ENCODE results near the gene EBF3.

DNA sequence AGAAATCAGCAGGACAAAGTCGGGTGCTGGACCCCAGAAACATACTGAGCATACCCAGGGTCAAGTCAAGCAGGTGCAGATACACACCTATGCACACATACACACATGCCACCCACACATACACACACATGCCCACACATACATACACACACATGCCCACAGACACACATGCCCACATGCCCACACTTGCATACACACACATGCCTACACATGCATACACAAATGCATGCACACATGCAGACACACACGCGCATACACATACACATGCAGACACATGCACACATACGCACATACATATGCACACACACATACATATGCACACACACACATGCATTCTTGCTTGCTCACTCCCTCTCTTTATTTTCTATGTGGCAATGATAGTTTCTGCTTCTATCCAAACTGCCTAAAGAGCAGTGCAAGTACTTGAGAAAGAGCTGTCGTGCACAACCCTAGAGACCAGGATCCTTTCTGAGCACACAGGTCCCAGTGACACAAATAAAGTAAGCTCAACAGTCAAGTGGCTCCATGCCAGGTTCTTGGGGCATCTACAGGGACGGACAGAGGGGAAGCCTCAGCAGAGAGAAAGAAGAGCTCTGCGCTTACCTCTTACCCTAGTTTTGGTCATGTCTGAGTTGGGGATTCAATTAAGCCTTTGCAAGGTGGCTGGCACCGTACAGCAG, 83.7 kb downstream of the EBF3 start:
- TF ChIP-seq CTCF (IDR thresholded peaks at IDR 0.05; ENCODE audit: low read depth, low read length) (no peak), EZH2phosphoT487 (IDR thresholded peaks at IDR 0.05; ENCODE audit: low read depth) (no peak)
